PFSK-1 (cell line): ENCODE results near the gene GMDS.

Experiments used
- FOXP2 ChIP-seq: optimal IDR thresholded peaks from 2 replicates; pipeline ENCODE3; 2011; ENCODE audit warnings: borderline replicate concordance, control low read depth, inconsistent platforms; ENCODE audit not compliant: insufficient read depth; ENCODE audit errors: extremely low read length, extremely low read depth
- POLR2AphosphoS5 ChIP-seq: IDR thresholded peaks from 2 replicates; pipeline ENCODE4 v1.6.1; 2012; ENCODE audit warnings: low read depth, mild to moderate bottlenecking, control low read depth, low read length, moderate library complexity
- SIN3A ChIP-seq: IDR thresholded peaks from 2 replicates; pipeline ENCODE4 v1.6.1; 2012; ENCODE audit warnings: mild to moderate bottlenecking, low read length, moderate library complexity, borderline replicate concordance; ENCODE audit not compliant: insufficient read depth
- TAF1 ChIP-seq: IDR thresholded peaks from 2 replicates; pipeline ENCODE4 v1.6.1; 2012; ENCODE audit warnings: low read length, control low read depth, borderline replicate concordance; ENCODE audit not compliant: insufficient read depth
- TF ChIP-seq, protein P1 (sequence below), 2 experiments: IDR thresholded peaks; 2 replicates each; pipeline versions ENCODE4 v1.6.1 to v1.8.0; 2011 to 2012; ENCODE audit warnings: low read depth in 2 of 2, low read length in 2 of 2, control low read depth in 1 of 2, inconsistent platforms in 1 of 2, mild to moderate bottlenecking in 1 of 2, moderate library complexity in 1 of 2; ENCODE audit not compliant: insufficient read depth in 1 of 2

DNA sequence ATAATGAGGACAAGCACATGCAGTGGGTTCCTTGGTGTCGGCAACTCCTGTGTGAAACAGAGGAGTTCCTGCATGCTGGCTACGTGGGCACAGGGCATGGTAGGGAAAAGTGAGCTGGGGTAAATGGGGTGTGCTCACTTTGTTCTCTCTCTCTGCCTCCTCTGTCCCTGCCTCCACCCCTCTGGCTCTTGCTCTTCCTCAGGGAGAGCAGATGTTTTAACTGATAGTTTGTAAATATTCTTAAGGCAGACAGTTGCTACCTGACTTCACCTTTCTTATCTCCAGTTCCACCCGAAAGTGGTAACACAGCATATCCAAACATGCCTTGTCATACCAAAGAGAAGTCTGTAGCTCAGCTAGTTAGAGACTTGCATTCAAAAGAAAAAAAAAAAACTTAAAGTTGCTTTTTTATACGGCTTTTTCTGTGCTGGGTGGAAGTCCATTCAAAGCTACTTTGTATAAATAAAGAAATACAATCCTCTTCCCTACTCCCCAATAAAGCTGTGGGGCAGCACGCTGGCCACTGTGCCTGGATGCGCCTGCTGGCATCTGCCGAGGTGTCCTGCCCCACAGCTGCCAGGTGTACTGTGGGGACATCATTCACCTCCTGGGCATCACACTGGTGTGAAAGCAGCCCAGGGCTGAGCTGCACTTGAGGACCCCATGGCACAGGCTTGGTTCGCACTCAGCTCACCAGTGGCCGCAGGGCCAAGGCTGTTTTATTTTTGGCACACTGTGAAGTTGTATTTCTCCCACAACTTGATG is 542.1 kb downstream of the GMDS start:
- TF ChIP-seq TAF1 (no peak), SIN3A (no peak), FOXP2 (no peak), POLR2AphosphoS5 (no peak)
- TF ChIP-seq, protein P1, sequence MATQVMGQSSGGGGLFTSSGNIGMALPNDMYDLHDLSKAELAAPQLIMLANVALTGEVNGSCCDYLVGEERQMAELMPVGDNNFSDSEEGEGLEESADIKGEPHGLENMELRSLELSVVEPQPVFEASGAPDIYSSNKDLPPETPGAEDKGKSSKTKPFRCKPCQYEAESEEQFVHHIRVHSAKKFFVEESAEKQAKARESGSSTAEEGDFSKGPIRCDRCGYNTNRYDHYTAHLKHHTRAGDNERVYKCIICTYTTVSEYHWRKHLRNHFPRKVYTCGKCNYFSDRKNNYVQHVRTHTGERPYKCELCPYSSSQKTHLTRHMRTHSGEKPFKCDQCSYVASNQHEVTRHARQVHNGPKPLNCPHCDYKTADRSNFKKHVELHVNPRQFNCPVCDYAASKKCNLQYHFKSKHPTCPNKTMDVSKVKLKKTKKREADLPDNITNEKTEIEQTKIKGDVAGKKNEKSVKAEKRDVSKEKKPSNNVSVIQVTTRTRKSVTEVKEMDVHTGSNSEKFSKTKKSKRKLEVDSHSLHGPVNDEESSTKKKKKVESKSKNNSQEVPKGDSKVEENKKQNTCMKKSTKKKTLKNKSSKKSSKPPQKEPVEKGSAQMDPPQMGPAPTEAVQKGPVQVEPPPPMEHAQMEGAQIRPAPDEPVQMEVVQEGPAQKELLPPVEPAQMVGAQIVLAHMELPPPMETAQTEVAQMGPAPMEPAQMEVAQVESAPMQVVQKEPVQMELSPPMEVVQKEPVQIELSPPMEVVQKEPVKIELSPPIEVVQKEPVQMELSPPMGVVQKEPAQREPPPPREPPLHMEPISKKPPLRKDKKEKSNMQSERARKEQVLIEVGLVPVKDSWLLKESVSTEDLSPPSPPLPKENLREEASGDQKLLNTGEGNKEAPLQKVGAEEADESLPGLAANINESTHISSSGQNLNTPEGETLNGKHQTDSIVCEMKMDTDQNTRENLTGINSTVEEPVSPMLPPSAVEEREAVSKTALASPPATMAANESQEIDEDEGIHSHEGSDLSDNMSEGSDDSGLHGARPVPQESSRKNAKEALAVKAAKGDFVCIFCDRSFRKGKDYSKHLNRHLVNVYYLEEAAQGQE (IDR thresholded peaks at IDR 0.05; ENCODE audit: insufficient read depth in 1 of 2, low read depth in 2 of 2, low read length in 2 of 2): no peak
